ENCODE data around the gene TMEM138. TPM values are rescaled to one million over a fixed set of nuclear protein-coding genes. Genes with fewer than 3 reads are reported as not detected.

TMEM138 gene
- total RNA-seq, 1 donor from 2014 or later = 10.0 TPM

DNA sequence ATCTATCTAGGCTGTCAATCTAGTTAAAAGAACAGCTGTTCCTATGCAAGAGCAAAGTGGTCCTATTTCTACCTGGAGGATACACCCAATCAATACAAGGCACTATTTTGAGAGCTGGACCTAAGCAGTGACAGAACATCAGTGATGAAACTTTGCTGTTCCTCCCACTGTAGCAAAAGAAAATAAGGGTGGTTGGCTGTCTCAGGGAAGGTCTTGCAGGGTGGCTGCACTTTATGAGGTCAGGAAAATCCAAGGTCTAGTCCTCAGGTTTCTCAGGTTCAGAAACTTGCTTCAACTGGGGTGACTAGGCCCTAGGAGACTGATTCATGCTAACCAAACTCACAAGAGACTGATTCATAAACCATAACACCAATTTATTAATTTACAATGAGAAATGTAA lies 56.0 kb downstream of the TMEM138 start:
- DNase-seq (ENCODE audit: low read depth) (peak; percentile 41), FAIRE-seq (no peak)
- Histone ChIP-seq H3K4me3 (ENCODE audit: low read depth, low read length) (no peak overlapping the region), H3K27me3 (ENCODE audit: control insufficient read depth, insufficient read depth, low read length) (no peaks in the 10 kb centered on the region), H3K36me3 (ENCODE audit: control insufficient read depth, insufficient read depth, low read length) (peaks cover 32% of the 10 kb centered on the region)
- TF ChIP-seq, protein P1, sequence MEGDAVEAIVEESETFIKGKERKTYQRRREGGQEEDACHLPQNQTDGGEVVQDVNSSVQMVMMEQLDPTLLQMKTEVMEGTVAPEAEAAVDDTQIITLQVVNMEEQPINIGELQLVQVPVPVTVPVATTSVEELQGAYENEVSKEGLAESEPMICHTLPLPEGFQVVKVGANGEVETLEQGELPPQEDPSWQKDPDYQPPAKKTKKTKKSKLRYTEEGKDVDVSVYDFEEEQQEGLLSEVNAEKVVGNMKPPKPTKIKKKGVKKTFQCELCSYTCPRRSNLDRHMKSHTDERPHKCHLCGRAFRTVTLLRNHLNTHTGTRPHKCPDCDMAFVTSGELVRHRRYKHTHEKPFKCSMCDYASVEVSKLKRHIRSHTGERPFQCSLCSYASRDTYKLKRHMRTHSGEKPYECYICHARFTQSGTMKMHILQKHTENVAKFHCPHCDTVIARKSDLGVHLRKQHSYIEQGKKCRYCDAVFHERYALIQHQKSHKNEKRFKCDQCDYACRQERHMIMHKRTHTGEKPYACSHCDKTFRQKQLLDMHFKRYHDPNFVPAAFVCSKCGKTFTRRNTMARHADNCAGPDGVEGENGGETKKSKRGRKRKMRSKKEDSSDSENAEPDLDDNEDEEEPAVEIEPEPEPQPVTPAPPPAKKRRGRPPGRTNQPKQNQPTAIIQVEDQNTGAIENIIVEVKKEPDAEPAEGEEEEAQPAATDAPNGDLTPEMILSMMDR (IDR thresholded peaks at IDR 0.05; ENCODE audit: insufficient read depth, low read length, severe bottlenecking) = no peak

Other genes with a start within 250 kb of the TMEM138 start
- 8.7 and 11.3 TPM in 2 replicates for gene VPS37C, start 200.9 kb upstream of the TMEM138 start, total RNA-seq
- not detected in 2 replicates for gene PGA3, start 158.9 kb upstream of the TMEM138 start, total RNA-seq
- gene PGA4, start 140.0 kb upstream of the TMEM138 start, total RNA-seq = not detected in 2 replicates
- gene PGA5, start 121.2 kb upstream of the TMEM138 start, total RNA-seq = not detected in 2 replicates
- gene VWCE, start 67.1 kb upstream of the TMEM138 start, total RNA-seq = 0.26 TPM in 2 replicates
- gene DDB1, start 29.3 kb upstream of the TMEM138 start, total RNA-seq = 154 and 228 TPM in 2 replicates
- gene TKFC, start 29.1 kb upstream of the TMEM138 start, total RNA-seq = 22.3 and 22.9 TPM in 2 replicates
- 30.8 and 36.1 TPM in 2 replicates for gene CYB561A3, start 492 bp upstream of the TMEM138 start, total RNA-seq
- 6.1 and 9.2 TPM in 2 replicates for gene TMEM216, start 30.2 kb downstream of the TMEM138 start, total RNA-seq
- 10.8 and 11.9 TPM in 2 replicates for gene CPSF7, start 67.6 kb downstream of the TMEM138 start, total RNA-seq
- 35.3 and 51.3 TPM in 2 replicates for gene SDHAF2, start 67.8 kb downstream of the TMEM138 start, total RNA-seq
- gene LRRC10B, start 146.4 kb downstream of the TMEM138 start, total RNA-seq = under 0.01 TPM in 1 of 2 replicates, not detected in the other
- gene SYT7, start 218.7 kb downstream of the TMEM138 start, total RNA-seq = 21.1 and 34.4 TPM in 2 replicates